Left colon (tissue), 2 donors: ENCODE measurements around the gene GJA9. TPM values are rescaled to one million over a fixed set of nuclear protein-coding genes. Genes with fewer than 3 reads are reported as not detected.
"Not testable (repeated sequence)": the region's sequence is repeated elsewhere in the genome, so short reads cannot be mapped to it uniquely, and the experiment has no call there.

Source experiments
- ATAC-seq: fragments of 200-7000 bp; cut with Tn5 transposase; one replicate; pipeline ENCODE4 v1.9.1; 2020; ENCODE audit warnings: mild to moderate bottlenecking, moderate library complexity
- DNase-seq, 2 donors: peaks; one replicate each; pipeline ENCODE4 v3.0.0-alpha.2; 2020
- intact Hi-C, 2 donors: fragments of 100-400 bp; cut with DNase I in 1 of 2; cut with micrococcal nuclease in 1 of 2; formaldehyde crosslinking; loops; one replicate each; pipeline versions ENCODE4 v1.11.2 to v1.14.0; 2022; cut with DNase I, micrococcal nuclease
- total RNA-seq, 2 donors: library from RNA; stranded (reverse); fragmentation: NEBNext Ultra II Directional; extraction: Animal tissue kit (Norgen Biotek cat#: 25700); gene quantifications; one replicate each; pipeline ENCODE4 v1.2.1, GENCODE V29; 2021
- donor health status: DM: no; HTN: no; CAD: no.
- donor health status: DM: yes; HTN: yes; CAD: no.

GJA9 gene
- total RNA-seq, 2 donors from 2014 or later, result 1.2 to 1.4 TPM

DNA sequence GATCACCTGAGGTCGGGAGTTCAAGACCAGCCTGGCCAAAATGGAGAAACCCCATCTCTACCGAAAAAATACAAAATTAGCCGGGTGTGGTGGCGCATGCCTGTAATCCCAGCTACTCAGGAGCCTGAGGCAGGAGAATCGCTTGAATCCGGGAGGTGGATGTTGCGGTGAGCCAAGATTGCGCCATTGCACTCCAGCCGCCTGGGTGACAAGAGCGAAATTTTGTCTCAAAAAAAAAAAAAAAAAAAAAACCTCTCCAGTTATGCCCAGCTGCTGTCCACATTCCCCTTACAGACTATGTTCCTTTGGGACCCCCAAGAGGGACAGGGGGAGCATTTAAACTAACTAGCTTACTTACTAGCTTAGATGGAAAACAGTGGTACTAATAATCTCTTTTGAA is 45.1 kb downstream of the GJA9 start:
- intact Hi-C loops, ATAC-seq, DNase-seq: not testable (repeated sequence)

- peak in 1 of 2 donors; percentile 15 for DNase-seq
- peak; percentile 93 for ATAC-seq
- intact Hi-C loops, result no loop called here
Measured at GRCh38 chr1:38834937-38835827, 46.2 kb downstream of the GJA9 start.

DNA sequence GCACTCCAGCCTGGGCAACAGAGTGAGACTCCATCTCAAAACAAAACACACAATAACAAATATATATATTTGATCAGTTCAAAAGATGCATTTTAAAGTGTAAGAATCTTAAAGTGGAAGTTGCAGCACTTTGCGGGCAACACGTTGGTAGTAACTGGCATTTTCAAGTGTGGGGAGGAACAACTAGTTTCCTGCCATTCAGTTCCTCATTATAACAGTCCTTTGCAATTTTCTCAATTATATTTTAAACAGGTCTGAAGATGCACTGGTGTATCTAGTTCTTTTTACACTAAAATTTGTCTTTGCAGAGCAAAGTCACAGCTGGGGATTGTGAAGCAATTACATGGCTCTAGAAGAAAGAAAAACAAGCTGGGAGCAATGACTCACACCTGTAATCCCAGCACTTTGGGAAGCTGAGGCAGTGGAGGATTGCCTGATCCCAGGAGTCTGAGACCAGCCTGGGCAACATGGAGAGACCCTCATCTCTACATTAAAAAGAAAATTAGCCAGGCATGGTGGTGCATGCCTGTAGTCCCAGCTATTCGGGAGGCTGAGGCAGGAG is 47.1 kb downstream of the GJA9 start:
- intact Hi-C loops, result no loop called here
- ATAC-seq, result no peak
- DNase-seq, result no peak

DNA sequence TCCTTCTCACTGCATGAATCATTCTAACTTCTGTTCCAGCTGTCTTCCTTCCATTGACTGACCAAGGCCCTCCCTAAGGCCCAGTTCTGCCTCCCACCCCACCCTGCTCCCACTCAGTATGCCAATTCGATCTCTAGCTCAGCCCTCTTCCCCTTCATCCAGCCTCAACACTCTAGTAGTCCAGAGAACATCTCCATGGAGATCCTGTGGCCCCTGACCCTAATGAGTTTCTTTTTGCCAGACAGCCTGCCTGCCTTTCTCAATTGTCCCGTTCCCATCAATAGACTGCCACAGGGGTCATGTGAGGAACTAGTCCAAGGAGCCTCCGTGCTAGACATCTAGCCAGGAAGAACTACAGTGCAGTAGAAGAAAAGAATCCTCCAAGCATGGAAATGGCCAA is 48.2 kb downstream of the GJA9 start:
- DNase-seq (no peak), ATAC-seq (no peak)
- intact Hi-C loops, result no loop called here

DNA sequence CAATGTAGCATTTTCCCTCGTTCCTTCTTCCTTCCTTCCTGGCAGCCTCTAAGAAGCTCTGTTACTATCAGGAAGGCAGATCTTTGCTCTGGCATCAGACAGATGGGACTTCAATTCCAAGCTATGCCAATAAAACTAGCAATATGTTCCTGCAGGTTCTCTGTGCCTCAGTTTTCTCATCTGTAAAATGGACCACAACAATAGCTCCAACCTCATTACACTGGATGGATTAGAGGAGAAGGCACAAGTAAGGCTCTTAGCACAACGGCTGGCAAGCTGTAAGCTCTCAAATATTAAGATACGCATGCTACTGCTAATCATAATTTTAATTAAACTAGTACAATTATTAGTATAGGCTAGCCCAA is 49.0 kb downstream of the GJA9 start:
- intact Hi-C loops, result no loop called here
- no peak for ATAC-seq
- DNase-seq, result no peak

DNA sequence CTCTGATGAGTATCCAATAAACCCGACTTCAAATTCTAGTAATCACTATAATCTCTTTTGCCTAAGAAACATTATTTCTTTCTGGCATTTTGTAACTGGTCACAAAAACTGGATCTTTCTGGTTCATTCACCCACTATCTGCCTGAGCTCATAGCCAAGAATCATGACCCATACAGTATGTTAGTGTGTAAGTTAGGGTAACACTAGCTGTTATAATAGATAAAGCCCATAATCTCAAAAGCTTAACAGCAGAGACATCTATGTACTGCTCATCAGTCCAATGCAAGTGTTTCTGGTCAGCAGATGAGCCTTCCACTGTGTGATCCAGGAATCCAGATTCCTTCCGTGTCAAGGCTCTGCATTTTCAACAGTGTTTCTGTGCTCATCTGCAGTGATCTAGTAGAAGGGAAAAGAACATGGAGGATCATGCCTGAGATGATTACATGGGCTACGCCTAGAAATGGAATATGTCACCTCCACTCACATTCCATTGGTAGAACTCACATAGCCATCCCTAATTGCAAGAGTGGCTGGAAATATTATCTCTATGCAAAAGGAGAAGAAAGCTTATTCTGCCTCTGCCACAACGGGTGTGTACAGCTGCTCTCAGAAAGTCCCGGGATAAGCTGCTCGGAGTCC is 49.5 kb downstream of the GJA9 start:
- intact Hi-C loops, result no loop called here
- no peak for DNase-seq
- no peak for ATAC-seq

GRCh38 chr1:38829368-38829767 is 52.0 kb downstream of the GJA9 start:
- no peak for ATAC-seq
- DNase-seq, result no peak
- intact Hi-C loops, result no loop called here

GRCh38 chr1:38827318-38827717 is 54.1 kb downstream of the GJA9 start:
- intact Hi-C loops, result no loop called here
- ATAC-seq (no peak), DNase-seq (no peak)

DNA sequence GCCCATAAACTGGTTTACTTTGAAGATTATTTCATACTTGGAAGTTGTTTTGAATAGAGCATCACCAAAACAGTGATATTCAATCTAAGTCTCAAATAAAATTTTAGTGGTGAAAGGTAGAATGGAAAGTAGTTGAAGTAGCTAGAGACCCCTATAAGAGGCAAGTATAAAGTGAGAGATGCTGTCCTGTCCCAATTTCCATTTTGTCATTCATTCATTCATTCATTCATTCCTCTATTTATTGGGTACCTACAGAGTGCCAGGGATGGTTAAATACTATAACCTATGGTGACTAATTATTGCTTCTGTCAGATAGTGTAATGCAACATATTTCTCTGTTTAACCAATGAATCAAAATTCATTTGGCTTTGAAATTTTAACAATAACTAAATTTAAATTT is 54.5 kb downstream of the GJA9 start:
- ATAC-seq (no peak), DNase-seq (no peak)
- intact Hi-C loops, result no loop called here

DNA sequence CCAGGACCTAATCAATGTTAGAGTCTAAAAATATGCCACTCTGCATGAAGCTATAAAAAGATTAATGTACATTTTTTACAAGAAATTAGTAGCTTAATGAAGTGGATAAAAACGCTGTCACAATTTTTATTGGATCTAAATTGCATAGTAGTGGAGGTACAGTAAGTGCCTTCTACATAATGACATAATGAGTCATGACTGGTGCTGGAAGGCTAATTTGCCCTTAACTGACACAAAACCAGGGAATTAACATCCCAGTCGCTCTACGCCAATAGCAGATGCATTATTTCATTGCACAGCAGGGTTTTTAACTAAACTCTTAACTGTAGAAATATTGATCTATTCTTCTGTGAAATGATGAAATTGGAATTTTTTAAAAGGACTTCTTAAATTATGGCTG is 55.1 kb downstream of the GJA9 start:
- ATAC-seq, result no peak
- DNase-seq, result no peak
- intact Hi-C loops, result no loop called here

Other genes with a start within 250 kb of the GJA9 start
- 10 to 100 TPM; 30.7 to 37.9 TPM for gene RRAGC, start 21.8 kb downstream of the GJA9 start, total RNA-seq
- gene MYCBP, start 8.2 kb downstream of the GJA9 start, total RNA-seq, result 10 to 100 TPM; 32.7 to 39.3 TPM
- 10 to 100 TPM; 35.1 to 43.3 TPM for gene RHBDL2, start 60.2 kb upstream of the GJA9 start, total RNA-seq
- 10 to 100 TPM; 51.1 to 59.0 TPM for gene AKIRIN1, start 109.7 kb upstream of the GJA9 start, total RNA-seq
- 100 to 1,000 TPM; 171 to 193 TPM for gene NDUFS5, start 144.8 kb upstream of the GJA9 start, total RNA-seq